ENCODE results near the gene TNNI3.
"Not testable (repeated sequence)": the region's sequence is repeated elsewhere in the genome, so short reads cannot be mapped to it uniquely, and the experiment has no call there.

TNNI3 gene

GRCh38 chr19:55112777-55113569, 44.6 kb downstream of the TNNI3 start:
- Histone ChIP-seq H3K9ac (ENCODE audit: low read depth in 1 of 2, low read length in 2 of 2) (peak overlapping the region in 1 of 2 donors; percentile 12), H3K9me3 (ENCODE audit: control insufficient read depth in 2 of 2, low read length in 2 of 2) (no peaks in the 10 kb centered on the region), H3K4me3 (ENCODE audit: low read length in 2 of 2) (no peak overlapping the region), H3K27ac (ENCODE audit: low read depth in 2 of 2, low read length in 2 of 2) (peak overlapping the region; percentile 74 to 80), H3K4me1 (ENCODE audit: control insufficient read depth in 2 of 2, insufficient read depth in 2 of 2, low read length in 2 of 2) (peaks cover 16 to 19% of the 10 kb centered on the region in 2 donors), H3K27me3 (ENCODE audit: control insufficient read depth in 2 of 2, insufficient read depth in 2 of 2, low read length in 2 of 2) (no peaks in the 10 kb centered on the region), H3K36me3 (ENCODE audit: control insufficient read depth in 2 of 2, insufficient read depth in 2 of 2, low read length in 2 of 2) (peaks cover 9 to 12% of the 10 kb centered on the region in 2 donors)

GRCh38 chr19:55112246-55112776, 45.2 kb downstream of the TNNI3 start:
- peak overlapping the region; percentile 74 to 80 for H3K27ac ChIP-seq (ENCODE audit: low read depth in 2 of 2, low read length in 2 of 2)
- H3K36me3 ChIP-seq (ENCODE audit: control insufficient read depth in 2 of 2, insufficient read depth in 2 of 2, low read length in 2 of 2), result peaks cover 9 to 12% of the 10 kb centered on the region in 2 donors
- H3K4me3 ChIP-seq (ENCODE audit: low read length in 2 of 2), result no peak overlapping the region
- H3K27me3 ChIP-seq (ENCODE audit: control insufficient read depth in 2 of 2, insufficient read depth in 2 of 2, low read length in 2 of 2), result no peaks in the 10 kb centered on the region
- H3K9me3 ChIP-seq (ENCODE audit: control insufficient read depth in 2 of 2, low read length in 2 of 2), result no peaks in the 10 kb centered on the region
- H3K4me1 ChIP-seq (ENCODE audit: control insufficient read depth in 2 of 2, insufficient read depth in 2 of 2, low read length in 2 of 2), result peaks cover 16 to 19% of the 10 kb centered on the region in 2 donors
- H3K9ac ChIP-seq (ENCODE audit: low read depth in 1 of 2, low read length in 2 of 2), result no peak overlapping the region

- peaks cover 9 to 17% of the 10 kb centered on the region in 2 donors for H3K36me3 ChIP-seq (ENCODE audit: control insufficient read depth in 2 of 2, insufficient read depth in 2 of 2, low read length in 2 of 2)
- no peaks in the 10 kb centered on the region for H3K27me3 ChIP-seq (ENCODE audit: control insufficient read depth in 2 of 2, insufficient read depth in 2 of 2, low read length in 2 of 2)
- H3K9ac ChIP-seq (ENCODE audit: low read depth in 1 of 2, low read length in 2 of 2), result no peak overlapping the region
- H3K9me3 ChIP-seq (ENCODE audit: control insufficient read depth in 2 of 2, low read length in 2 of 2), result no peaks in the 10 kb centered on the region
- peaks cover 12 to 14% of the 10 kb centered on the region in 2 donors for H3K4me1 ChIP-seq (ENCODE audit: control insufficient read depth in 2 of 2, insufficient read depth in 2 of 2, low read length in 2 of 2)
- no peak overlapping the region for H3K4me3 ChIP-seq (ENCODE audit: low read length in 2 of 2)
- H3K27ac ChIP-seq (ENCODE audit: low read depth in 2 of 2, low read length in 2 of 2), result no peak overlapping the region
Measured at GRCh38 chr19:55111238-55111831, 46.2 kb downstream of the TNNI3 start.

GRCh38 chr19:55109527-55110291, 47.8 kb downstream of the TNNI3 start:
- H3K27ac ChIP-seq (ENCODE audit: low read depth in 2 of 2, low read length in 2 of 2), result no peak overlapping the region

GRCh38 chr19:55107252-55107651, 50.3 kb downstream of the TNNI3 start:
- not testable (repeated sequence) for H3K27me3 ChIP-seq (ENCODE audit: control insufficient read depth in 2 of 2, insufficient read depth in 2 of 2, low read length in 2 of 2); H3K4me3 ChIP-seq (ENCODE audit: low read length in 2 of 2); H3K27ac ChIP-seq (ENCODE audit: low read depth in 2 of 2, low read length in 2 of 2); H3K4me1 ChIP-seq (ENCODE audit: control insufficient read depth in 2 of 2, insufficient read depth in 2 of 2, low read length in 2 of 2); H3K9ac ChIP-seq (ENCODE audit: low read depth in 1 of 2, low read length in 2 of 2); H3K9me3 ChIP-seq (ENCODE audit: control insufficient read depth in 2 of 2, low read length in 2 of 2)
- peaks cover 9 to 23% of the 10 kb centered on the region in 2 donors for H3K36me3 ChIP-seq (ENCODE audit: control insufficient read depth in 2 of 2, insufficient read depth in 2 of 2, low read length in 2 of 2)

More at GRCh38 chr19:55109527-55110291, 47.8 kb downstream of the TNNI3 start:
- Histone ChIP-seq H3K9ac (ENCODE audit: low read depth in 1 of 2, low read length in 2 of 2) (no peak overlapping the region), H3K4me3 (ENCODE audit: low read length in 2 of 2) (no peak overlapping the region), H3K9me3 (ENCODE audit: control insufficient read depth in 2 of 2, low read length in 2 of 2) (no peaks in the 10 kb centered on the region), H3K27me3 (ENCODE audit: control insufficient read depth in 2 of 2, insufficient read depth in 2 of 2, low read length in 2 of 2) (no peaks in the 10 kb centered on the region), H3K36me3 (ENCODE audit: control insufficient read depth in 2 of 2, insufficient read depth in 2 of 2, low read length in 2 of 2) (peaks cover 9 to 19% of the 10 kb centered on the region in 2 donors), H3K4me1 (ENCODE audit: control insufficient read depth in 2 of 2, insufficient read depth in 2 of 2, low read length in 2 of 2) (peaks cover 3 to 6% of the 10 kb centered on the region in 2 donors)

GRCh38 chr19:55106591-55106990, 50.9 kb downstream of the TNNI3 start:
- Histone ChIP-seq H3K9me3 (ENCODE audit: control insufficient read depth in 2 of 2, low read length in 2 of 2) (no peaks in the 10 kb centered on the region), H3K4me3 (ENCODE audit: low read length in 2 of 2) (no peak overlapping the region), H3K9ac (ENCODE audit: low read depth in 1 of 2, low read length in 2 of 2) (no peak overlapping the region), H3K27ac (ENCODE audit: low read depth in 2 of 2, low read length in 2 of 2) (no peak overlapping the region), H3K4me1 (ENCODE audit: control insufficient read depth in 2 of 2, insufficient read depth in 2 of 2, low read length in 2 of 2) (no peaks in the 10 kb centered on the region), H3K36me3 (ENCODE audit: control insufficient read depth in 2 of 2, insufficient read depth in 2 of 2, low read length in 2 of 2) (peaks cover 10 to 27% of the 10 kb centered on the region in 2 donors), H3K27me3 (ENCODE audit: control insufficient read depth in 2 of 2, insufficient read depth in 2 of 2, low read length in 2 of 2) (no peaks in the 10 kb centered on the region)

GRCh38 chr19:55105237-55105636, 52.3 kb downstream of the TNNI3 start:
- Histone ChIP-seq H3K27me3 (ENCODE audit: control insufficient read depth in 2 of 2, insufficient read depth in 2 of 2, low read length in 2 of 2) (no peaks in the 10 kb centered on the region), H3K27ac (ENCODE audit: low read depth in 2 of 2, low read length in 2 of 2) (no peak overlapping the region), H3K36me3 (ENCODE audit: control insufficient read depth in 2 of 2, insufficient read depth in 2 of 2, low read length in 2 of 2) (peaks cover 15 to 34% of the 10 kb centered on the region in 2 donors), H3K9ac (ENCODE audit: low read depth in 1 of 2, low read length in 2 of 2) (no peak overlapping the region), H3K4me3 (ENCODE audit: low read length in 2 of 2) (no peak overlapping the region), H3K9me3 (ENCODE audit: control insufficient read depth in 2 of 2, low read length in 2 of 2) (no peaks in the 10 kb centered on the region), H3K4me1 (ENCODE audit: control insufficient read depth in 2 of 2, insufficient read depth in 2 of 2, low read length in 2 of 2) (no peaks in the 10 kb centered on the region)

- Histone ChIP-seq H3K9ac (ENCODE audit: low read depth in 1 of 2, low read length in 2 of 2) (no peak overlapping the region), H3K9me3 (ENCODE audit: control insufficient read depth in 2 of 2, low read length in 2 of 2) (no peaks in the 10 kb centered on the region), H3K27ac (ENCODE audit: low read depth in 2 of 2, low read length in 2 of 2) (no peak overlapping the region), H3K36me3 (ENCODE audit: control insufficient read depth in 2 of 2, insufficient read depth in 2 of 2, low read length in 2 of 2) (peaks cover 9 to 32% of the 10 kb centered on the region in 2 donors), H3K4me3 (ENCODE audit: low read length in 2 of 2) (no peak overlapping the region), H3K27me3 (ENCODE audit: control insufficient read depth in 2 of 2, insufficient read depth in 2 of 2, low read length in 2 of 2) (no peaks in the 10 kb centered on the region), H3K4me1 (ENCODE audit: control insufficient read depth in 2 of 2, insufficient read depth in 2 of 2, low read length in 2 of 2) (no peaks in the 10 kb centered on the region)
Measured at GRCh38 chr19:55103190-55103589, 54.3 kb downstream of the TNNI3 start.
